GM12878 (cell line): Measurements from ENCODE around the gene FURIN. TPM values are rescaled to one million over a fixed set of nuclear protein-coding genes. Genes with fewer than 3 reads are reported as not detected.

Source experiments
- ATAC-seq: fragments of 200-7000 bp; cut with Tn5 transposase; 3 replicates; pipeline ENCODE4 v1.9.1; 2020; ENCODE audit warnings: mild to moderate bottlenecking, moderate library complexity
- BruUV-seq: library from RNA; stranded (reverse); fragments of 400-500 nt; replicated peaks from 2 replicates; lab custom pipeline; 2021; lab: Mats Ljungman, UMichigan
- CTCF ChIA-PET: fragments of 300-600 bp; sonication (Branson Sonifier 250); formaldehyde crosslinking; extraction: SDS; loops from one replicate; lab custom pipeline; 2021; ENCODE audit warnings: inconsistent platforms; lab: Yijun Ruan, JAX
- POLR2A ChIA-PET: fragments of 350-600 bp; formaldehyde crosslinking; extraction: SDS; loops from one replicate; lab custom pipeline; 2021; ENCODE audit warnings: inconsistent platforms; lab: Charles Lee
- RAD21 ChIA-PET: fragments of 300-600 bp; sonication (Branson Sonifier 250); formaldehyde crosslinking; loops from one replicate; lab custom pipeline; 2023; ENCODE audit warnings: antibody characterized with exemption; ENCODE audit not compliant: unreplicated experiment; lab: Charles Lee
- SMC1A ChIA-PET: fragments of 300-600 bp; sonication (Branson Sonifier 250); formaldehyde crosslinking; loops from one replicate; lab custom pipeline; 2023; ENCODE audit not compliant: unreplicated experiment, uncharacterized antibody; lab: Charles Lee
- DNase-seq: peaks from one replicate; pipeline ENCODE4 v3.0.0-alpha.2; 2011; ENCODE audit warnings: low read depth, low spot score
- FAIRE-seq: peaks from 3 replicates; lab custom pipeline; 2011; peaks lifted over from hg19 to GRCh38; lab: Jason Lieb, UNC
- H2AFZ ChIP-seq: 2 replicates; pipeline ENCODE4 v1.6.0; 2011; ENCODE audit warnings: low read depth, low read length, control low read depth; ENCODE audit not compliant: control insufficient read depth
- H3K27ac ChIP-seq: 2 replicates; pipeline ENCODE4 v1.5.1; 2011; ENCODE audit warnings: control low read depth; ENCODE audit not compliant: control insufficient read depth, insufficient read depth
- H3K27me3 ChIP-seq, 2 experiments: replicated peaks in 1 of 2; 2 replicates each; pipeline versions ENCODE4 v1.6.0 to v1.6.1; 2011; ENCODE audit warnings: low read length in 1 of 2; ENCODE audit not compliant: control insufficient read depth in 2 of 2, insufficient read depth in 2 of 2
- H3K36me3 ChIP-seq, 2 experiments: 2 replicates each; pipeline ENCODE4 v1.5.1; 2011; ENCODE audit warnings: low read length in 1 of 2; ENCODE audit not compliant: control insufficient read depth in 2 of 2, insufficient read depth in 2 of 2
- H3K4me1 ChIP-seq: 2 replicates; pipeline ENCODE4 v1.6.1; 2011; ENCODE audit warnings: mild to moderate bottlenecking, low read length, moderate library complexity, mixed read lengths; ENCODE audit not compliant: control insufficient read depth, insufficient read depth
- H3K4me2 ChIP-seq: 2 replicates; pipeline ENCODE4 v1.6.0; 2011; ENCODE audit warnings: control low read depth; ENCODE audit not compliant: control insufficient read depth, insufficient read depth
- H3K4me3 ChIP-seq: fragments of 200-600 bp; sonication (generic); 2 replicates; pipeline ENCODE4 v1.5.1; 2016
- H3K79me2 ChIP-seq: 2 replicates; pipeline ENCODE4 v1.6.0; 2011; ENCODE audit warnings: low read length; ENCODE audit not compliant: control insufficient read depth, insufficient read depth
- H3K9ac ChIP-seq: 2 replicates; pipeline ENCODE4 v1.8.0; 2011; ENCODE audit warnings: low read length, control low read depth, mixed read lengths; ENCODE audit not compliant: control insufficient read depth, insufficient read depth
- H3K9me3 ChIP-seq: replicated peaks from 3 replicates; pipeline ENCODE4 v1.5.1; 2011; ENCODE audit warnings: mild to moderate bottlenecking, low read length; ENCODE audit not compliant: control insufficient read depth, insufficient read depth
- H4K20me1 ChIP-seq: 2 replicates; pipeline ENCODE4 v1.6.0; 2011; ENCODE audit not compliant: control insufficient read depth, insufficient read depth
- CHD4 ChIP-seq: fragments of 200-600 bp; sonication (generic); IDR thresholded peaks from 2 replicates; pipeline ENCODE4 v1.6.1; 2016; ENCODE audit warnings: mild to moderate bottlenecking
- EZH2 ChIP-seq: IDR thresholded peaks from 2 replicates; pipeline ENCODE4 v1.6.1; 2012; ENCODE audit warnings: low read depth, mild to moderate bottlenecking, control low read depth, inconsistent platforms, low read length, borderline replicate concordance; ENCODE audit not compliant: control insufficient read depth
- LARP7 ChIP-seq: fragments of 450-650 bp; IDR thresholded peaks from 2 replicates; pipeline ENCODE4 v1.6.1; 2017; ENCODE audit warnings: mild to moderate bottlenecking
- MEF2B ChIP-seq: fragments of 450-650 bp; IDR thresholded peaks from 2 replicates; pipeline ENCODE4 v1.6.1; 2018; ENCODE audit warnings: mild to moderate bottlenecking, moderate library complexity; ENCODE audit not compliant: partially characterized antibody, poor library complexity, severe bottlenecking
- MYC ChIP-seq: IDR thresholded peaks from 2 replicates; pipeline ENCODE4 v1.6.1; 2011; ENCODE audit warnings: mild to moderate bottlenecking, low read length, moderate library complexity, inconsistent platforms; ENCODE audit not compliant: insufficient read depth, insufficient replicate concordance, insufficient read length, severe bottlenecking
- SMC3 ChIP-seq: IDR thresholded peaks from 2 replicates; pipeline ENCODE4 v1.6.1; 2011; ENCODE audit warnings: low read length, improper control_type of control experiment, borderline replicate concordance
- SP1 ChIP-seq: IDR thresholded peaks from one replicate; pipeline ENCODE4 v1.6.1; 2011; ENCODE audit warnings: low read depth, low read length
- SRF ChIP-seq, 2 experiments: IDR thresholded peaks; 2 replicates each; pipeline ENCODE4 v1.6.1; 2011; ENCODE audit warnings: low read depth in 2 of 2, low read length in 2 of 2, mild to moderate bottlenecking in 1 of 2, moderate library complexity in 1 of 2
- WGBS: methylation state at CpG from one replicate; pipeline ENCODE4 v1.1.6; 2016; ENCODE audit warnings: low lambda C conversion rate; ENCODE audit not compliant: insufficient replicate concordance, insufficient coverage; ENCODE audit errors: missing lambda C conversion rate; 5-methylcytosine and 5-hydroxymethylcytosine counted together
- in situ Hi-C: fragments of 300-500 bp; cut with MboI; formaldehyde crosslinking; loops from 9 replicates; pipeline ENCODE4 v1.14.3; 2018; ENCODE audit warnings: mixed read lengths
- intact Hi-C: fragments of 100-400 bp; cut with micrococcal nuclease; formaldehyde crosslinking; loops from one replicate; pipeline ENCODE4 v1.14.2; 2022; ENCODE audit not compliant: unreplicated experiment
- polyA plus RNA-seq, 11 experiments: library from polyadenylated mRNA; depleted of rRNA in 4 of 11; unstranded in 6 of 11; stranded (reverse) in 5 of 11; fragments of >200 nt; fragmentation: Nextera tagmentation in 4 of 11; fragmentation: Illumina TruSeq in 1 of 11; extraction: Ambion mirVana in 4 of 11; extraction: Trizol in 1 of 11; gene quantifications; 1 replicate in 1 of 11; 2 replicates in 10 of 11; pipeline versions ENCODE4 v1.2.1 to v1.2.3, GENCODE V29; 2011 to 2016; ENCODE audit warnings: inconsistent platforms in 2 of 11, missing spikeins in 2 of 11, low read depth in 1 of 11
- total RNA-seq, 4 experiments: library from RNA; depleted of rRNA in 3 of 4; stranded (reverse); fragments of >200 nt in 3 of 4; fragmentation: Illumina TruSeq in 1 of 4; extraction: Trizol in 1 of 4; gene quantifications; 2 replicates each; pipeline versions ENCODE4 v1.2.1 to v1.2.3, GENCODE V29; 2013 to 2021
- TF ChIP-seq, protein P1 (sequence below): IDR thresholded peaks from 2 replicates; pipeline ENCODE4 v1.6.1; 2012; ENCODE audit warnings: low read length, inconsistent platforms
- TF ChIP-seq, protein P2 (sequence below): IDR thresholded peaks from 2 replicates; pipeline ENCODE4 v1.6.1; 2011; ENCODE audit warnings: low read depth, mild to moderate bottlenecking, low read length, moderate library complexity, borderline replicate concordance; ENCODE audit errors: extremely low read depth
- TF ChIP-seq, protein P3 (sequence below): IDR thresholded peaks from 2 replicates; pipeline ENCODE4 v1.6.1; 2011; ENCODE audit warnings: borderline replicate concordance, low read depth, mild to moderate bottlenecking, moderate library complexity, mixed read lengths, low read length; ENCODE audit not compliant: insufficient read depth; ENCODE audit errors: extremely low read length
- TF ChIP-seq, protein P4 (sequence below): IDR thresholded peaks from 2 replicates; pipeline ENCODE4 v1.6.1; 2012; ENCODE audit warnings: mild to moderate bottlenecking, low read depth, low read length

FURIN gene
- total and polyA plus RNA-seq, 10 of the 15 experiments (the other 5 are each of a cell fraction or from before 2014, with no cell fraction given) = 0.47 to 39.9 (median 8.0) TPM

DNA sequence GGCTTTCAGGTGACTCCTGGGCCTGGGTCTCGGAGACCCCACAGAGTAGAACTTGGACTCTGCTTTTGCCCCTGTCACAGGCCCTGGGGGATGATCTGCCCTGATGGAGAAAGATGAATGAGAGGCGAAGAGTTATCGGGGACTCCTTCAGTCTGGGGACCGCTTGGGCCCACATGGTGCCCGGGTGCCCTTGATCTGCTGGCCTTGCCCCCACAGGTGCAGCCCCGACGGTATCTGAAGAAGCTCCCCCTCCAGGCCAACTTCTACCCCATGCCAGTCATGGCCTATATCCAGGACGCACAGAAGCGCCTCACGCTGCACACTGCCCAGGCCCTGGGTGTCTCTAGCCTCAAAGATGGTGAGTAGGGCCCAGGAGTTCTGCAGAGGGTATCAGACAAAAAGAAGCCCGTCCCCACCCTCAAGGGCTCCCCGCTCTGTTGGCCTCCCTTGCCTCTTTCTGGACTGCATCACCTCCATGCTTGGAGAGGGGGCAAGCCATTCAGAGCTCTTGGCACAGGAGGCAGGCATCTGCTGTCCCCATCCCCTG is 45.1 kb downstream of the FURIN start (continued):
- no peak for TF ChIP-seq LARP7

DNA sequence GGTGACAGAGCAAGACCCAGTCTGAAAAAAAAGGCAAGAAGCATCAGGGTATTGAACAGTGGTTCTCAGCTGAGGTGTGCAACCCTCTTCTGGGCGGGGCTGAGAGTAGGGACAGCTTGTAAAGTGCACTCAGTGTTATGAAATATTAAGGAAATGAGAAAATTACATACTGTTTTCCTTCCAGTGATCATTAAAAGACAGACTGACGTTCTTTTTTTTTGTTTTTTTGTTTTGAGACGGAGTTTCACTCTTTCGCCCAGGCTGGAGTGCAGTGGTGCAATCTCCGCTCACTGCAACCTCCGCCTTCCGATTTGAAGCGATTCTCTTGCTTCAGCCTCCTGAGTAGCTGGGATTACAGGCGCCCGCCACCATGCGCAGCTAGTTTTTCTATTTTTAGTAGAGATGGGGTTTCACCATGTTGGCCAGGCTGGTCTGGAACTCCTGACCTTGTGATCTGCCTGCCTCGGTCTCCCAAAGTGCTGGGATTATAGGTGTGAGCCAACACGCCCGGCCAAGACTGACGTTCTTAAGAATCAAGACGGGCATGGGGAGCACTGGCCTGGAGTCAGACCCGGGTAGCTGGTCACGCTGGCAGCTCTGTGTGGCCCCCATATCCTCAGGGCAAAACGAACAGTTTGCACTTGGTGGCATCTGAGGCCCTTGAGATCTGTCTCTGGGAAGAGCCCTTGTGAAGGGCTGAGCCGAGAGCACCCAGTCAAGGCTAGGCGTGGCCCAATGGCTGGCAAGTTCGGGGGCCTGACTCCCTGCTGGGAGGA is 46.1 kb downstream of the FURIN start:
- H3K9me3 ChIP-seq = no peaks in the 10 kb centered on the region
- WGBS = 91% methylated on average over 22 of the region's 22 CpGs
- intact Hi-C loops = no loop called here
- no peak overlapping the region for H3K4me2 ChIP-seq
- FAIRE-seq (no peak), ATAC-seq (no peak), DNase-seq (no peak)
- no TSS peak for BruUV-seq
- TF ChIP-seq SMC3 = no peak
- no peak for TF ChIP-seq MEF2B
- TF ChIP-seq MYC = no peak
- TF ChIP-seq EZH2 = no peak
- no peak for TF ChIP-seq CHD4
- TF ChIP-seq SRF (IDR thresholded peaks at IDR 0.05; ENCODE audit: low read depth in 2 of 2, low read length in 2 of 2) = no peak
- no peak for TF ChIP-seq SP1
- TF ChIP-seq, protein P1, sequence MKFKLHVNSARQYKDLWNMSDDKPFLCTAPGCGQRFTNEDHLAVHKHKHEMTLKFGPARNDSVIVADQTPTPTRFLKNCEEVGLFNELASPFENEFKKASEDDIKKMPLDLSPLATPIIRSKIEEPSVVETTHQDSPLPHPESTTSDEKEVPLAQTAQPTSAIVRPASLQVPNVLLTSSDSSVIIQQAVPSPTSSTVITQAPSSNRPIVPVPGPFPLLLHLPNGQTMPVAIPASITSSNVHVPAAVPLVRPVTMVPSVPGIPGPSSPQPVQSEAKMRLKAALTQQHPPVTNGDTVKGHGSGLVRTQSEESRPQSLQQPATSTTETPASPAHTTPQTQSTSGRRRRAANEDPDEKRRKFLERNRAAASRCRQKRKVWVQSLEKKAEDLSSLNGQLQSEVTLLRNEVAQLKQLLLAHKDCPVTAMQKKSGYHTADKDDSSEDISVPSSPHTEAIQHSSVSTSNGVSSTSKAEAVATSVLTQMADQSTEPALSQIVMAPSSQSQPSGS = no peak
- TF ChIP-seq, protein P2, sequence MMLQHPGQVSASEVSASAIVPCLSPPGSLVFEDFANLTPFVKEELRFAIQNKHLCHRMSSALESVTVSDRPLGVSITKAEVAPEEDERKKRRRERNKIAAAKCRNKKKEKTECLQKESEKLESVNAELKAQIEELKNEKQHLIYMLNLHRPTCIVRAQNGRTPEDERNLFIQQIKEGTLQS = no peak
- TF ChIP-seq, protein P3, sequence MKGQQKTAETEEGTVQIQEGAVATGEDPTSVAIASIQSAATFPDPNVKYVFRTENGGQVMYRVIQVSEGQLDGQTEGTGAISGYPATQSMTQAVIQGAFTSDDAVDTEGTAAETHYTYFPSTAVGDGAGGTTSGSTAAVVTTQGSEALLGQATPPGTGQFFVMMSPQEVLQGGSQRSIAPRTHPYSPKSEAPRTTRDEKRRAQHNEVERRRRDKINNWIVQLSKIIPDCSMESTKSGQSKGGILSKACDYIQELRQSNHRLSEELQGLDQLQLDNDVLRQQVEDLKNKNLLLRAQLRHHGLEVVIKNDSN = no peak
- TF ChIP-seq, protein P4, sequence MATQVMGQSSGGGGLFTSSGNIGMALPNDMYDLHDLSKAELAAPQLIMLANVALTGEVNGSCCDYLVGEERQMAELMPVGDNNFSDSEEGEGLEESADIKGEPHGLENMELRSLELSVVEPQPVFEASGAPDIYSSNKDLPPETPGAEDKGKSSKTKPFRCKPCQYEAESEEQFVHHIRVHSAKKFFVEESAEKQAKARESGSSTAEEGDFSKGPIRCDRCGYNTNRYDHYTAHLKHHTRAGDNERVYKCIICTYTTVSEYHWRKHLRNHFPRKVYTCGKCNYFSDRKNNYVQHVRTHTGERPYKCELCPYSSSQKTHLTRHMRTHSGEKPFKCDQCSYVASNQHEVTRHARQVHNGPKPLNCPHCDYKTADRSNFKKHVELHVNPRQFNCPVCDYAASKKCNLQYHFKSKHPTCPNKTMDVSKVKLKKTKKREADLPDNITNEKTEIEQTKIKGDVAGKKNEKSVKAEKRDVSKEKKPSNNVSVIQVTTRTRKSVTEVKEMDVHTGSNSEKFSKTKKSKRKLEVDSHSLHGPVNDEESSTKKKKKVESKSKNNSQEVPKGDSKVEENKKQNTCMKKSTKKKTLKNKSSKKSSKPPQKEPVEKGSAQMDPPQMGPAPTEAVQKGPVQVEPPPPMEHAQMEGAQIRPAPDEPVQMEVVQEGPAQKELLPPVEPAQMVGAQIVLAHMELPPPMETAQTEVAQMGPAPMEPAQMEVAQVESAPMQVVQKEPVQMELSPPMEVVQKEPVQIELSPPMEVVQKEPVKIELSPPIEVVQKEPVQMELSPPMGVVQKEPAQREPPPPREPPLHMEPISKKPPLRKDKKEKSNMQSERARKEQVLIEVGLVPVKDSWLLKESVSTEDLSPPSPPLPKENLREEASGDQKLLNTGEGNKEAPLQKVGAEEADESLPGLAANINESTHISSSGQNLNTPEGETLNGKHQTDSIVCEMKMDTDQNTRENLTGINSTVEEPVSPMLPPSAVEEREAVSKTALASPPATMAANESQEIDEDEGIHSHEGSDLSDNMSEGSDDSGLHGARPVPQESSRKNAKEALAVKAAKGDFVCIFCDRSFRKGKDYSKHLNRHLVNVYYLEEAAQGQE = no peak
- H3K27ac ChIP-seq = no peak overlapping the region
- no peaks in the 10 kb centered on the region for H4K20me1 ChIP-seq
- no peaks in the 10 kb centered on the region for H3K79me2 ChIP-seq
- SMC1A ChIA-PET = interaction anchor here (1.8 kb wide), 1 partner anchor 11 kb away, joined by 4 read pairs; no protein-coding TSS in a partner anchor
- H2AFZ ChIP-seq = no peak overlapping the region
- H3K9ac ChIP-seq = no peak overlapping the region
- in situ Hi-C loops = no loop called here
- no peak overlapping the region for H3K4me3 ChIP-seq
- H3K27me3 ChIP-seq = no peaks in the 10 kb centered on the region
- POLR2A ChIA-PET = interaction anchor here (0.8 kb wide), 1 partner anchor 85 kb away, joined by 3 read pairs; no protein-coding TSS in a partner anchor
- RAD21 ChIA-PET = no interaction called here
- CTCF ChIA-PET = interaction anchor here (0.7 to 1.9 kb wide), 2 partner anchors 11 to 18 kb away, joined by 4 to 6 read pairs; partner anchors contain the start of gene MAN2A2
- no peaks in the 10 kb centered on the region for H3K4me1 ChIP-seq
- peaks cover 21 to 52% of the 10 kb centered on the region in 2 experiments for H3K36me3 ChIP-seq
